Tibial artery (tissue), 4 donors: ENCODE results near the gene DLX1.
"Not testable (repeated sequence)": the region's sequence is repeated elsewhere in the genome, so short reads cannot be mapped to it uniquely, and the experiment has no call there.

ENCODE experiments used
- DNase-seq, 2 donors: peaks; one replicate each; pipeline ENCODE4 v3.0.0-alpha.2; 2019
- H3K27ac ChIP-seq, 2 donors: fragments of 200-600 bp; sonication (generic) in 1 of 2; 1 replicate in 1 of 2; 2 replicates in 1 of 2; pipeline ENCODE4 v1.5.1; 2018 to 2019; ENCODE audit warnings: mild to moderate bottlenecking in 1 of 2
- H3K27me3 ChIP-seq, 2 donors: fragments of 200-600 bp; sonication (generic) in 1 of 2; one replicate each; pipeline versions ENCODE4 v1.5.1 to v1.6.0; 2016 to 2019
- H3K36me3 ChIP-seq, 3 donors: fragments of 200-600 bp; sonication (generic) in 2 of 3; one replicate each; pipeline ENCODE4 v1.5.1; 2016 to 2019; ENCODE audit warnings: mild to moderate bottlenecking in 2 of 3
- H3K4me1 ChIP-seq, 4 donors: fragments of 200-600 bp; sonication (generic) in 2 of 4; 1 replicate in 3 of 4; 2 replicates in 1 of 4; pipeline ENCODE4 v1.5.1; 2016 to 2019
- H3K4me3 ChIP-seq, 2 donors: fragments of 200-600 bp; sonication (generic) in 1 of 2; 1 replicate in 1 of 2; 2 replicates in 1 of 2; pipeline ENCODE4 v1.5.1; 2018 to 2019; ENCODE audit warnings: mild to moderate bottlenecking in 2 of 2
- H3K9me3 ChIP-seq, 3 donors: fragments of 200-600 bp; sonication (generic) in 1 of 3; one replicate each; pipeline ENCODE4 v1.5.1; 2016 to 2019
- intact Hi-C: fragments of 100-400 bp; cut with DNase I; formaldehyde crosslinking; loops from one replicate; pipeline ENCODE4 v1.15.0; 2023; ENCODE audit warnings: low total_unique reads
- TF ChIP-seq, protein P1 (sequence below), 2 experiments: fragments of 200-600 bp in 1 of 2; fragments of 450-650 bp in 1 of 2; IDR thresholded peaks; one replicate each; pipeline ENCODE4 v1.5.1; 2017 to 2019; ENCODE audit warnings: antibody characterized with exemption in 2 of 2, mild to moderate bottlenecking in 1 of 2, moderate library complexity in 1 of 2

Gene DLX1

GRCh38 chr2:172108587-172108930 lies 23.3 kb downstream of the DLX1 start:
- H3K36me3 ChIP-seq, result no peaks in the 10 kb centered on the region
- peaks cover 0 to 23% (median 11%) of the 10 kb centered on the region in 4 donors for H3K4me1 ChIP-seq
- intact Hi-C loops, result loop anchor here (10.0 kb wide), 2 partner anchors 294 to 404 kb away; no protein-coding TSS in a partner anchor
- no peak overlapping the region for H3K4me3 ChIP-seq
- no peak for DNase-seq
- TF ChIP-seq, protein P1, sequence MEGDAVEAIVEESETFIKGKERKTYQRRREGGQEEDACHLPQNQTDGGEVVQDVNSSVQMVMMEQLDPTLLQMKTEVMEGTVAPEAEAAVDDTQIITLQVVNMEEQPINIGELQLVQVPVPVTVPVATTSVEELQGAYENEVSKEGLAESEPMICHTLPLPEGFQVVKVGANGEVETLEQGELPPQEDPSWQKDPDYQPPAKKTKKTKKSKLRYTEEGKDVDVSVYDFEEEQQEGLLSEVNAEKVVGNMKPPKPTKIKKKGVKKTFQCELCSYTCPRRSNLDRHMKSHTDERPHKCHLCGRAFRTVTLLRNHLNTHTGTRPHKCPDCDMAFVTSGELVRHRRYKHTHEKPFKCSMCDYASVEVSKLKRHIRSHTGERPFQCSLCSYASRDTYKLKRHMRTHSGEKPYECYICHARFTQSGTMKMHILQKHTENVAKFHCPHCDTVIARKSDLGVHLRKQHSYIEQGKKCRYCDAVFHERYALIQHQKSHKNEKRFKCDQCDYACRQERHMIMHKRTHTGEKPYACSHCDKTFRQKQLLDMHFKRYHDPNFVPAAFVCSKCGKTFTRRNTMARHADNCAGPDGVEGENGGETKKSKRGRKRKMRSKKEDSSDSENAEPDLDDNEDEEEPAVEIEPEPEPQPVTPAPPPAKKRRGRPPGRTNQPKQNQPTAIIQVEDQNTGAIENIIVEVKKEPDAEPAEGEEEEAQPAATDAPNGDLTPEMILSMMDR (IDR thresholded peaks at IDR 0.05), result no peak
- no peaks in the 10 kb centered on the region for H3K9me3 ChIP-seq
- peaks cover 0 to 71% of the 10 kb centered on the region in 2 donors for H3K27me3 ChIP-seq
- no peak overlapping the region for H3K27ac ChIP-seq

- no peak for DNase-seq
- intact Hi-C loops, result loop anchor here (10.0 kb wide), 2 partner anchors 295 to 405 kb away; no protein-coding TSS in a partner anchor
- H3K27me3 ChIP-seq, result peaks cover 0 to 70% of the 10 kb centered on the region in 2 donors
Observed at GRCh38 chr2:172109256-172109987, 24.1 kb downstream of the DLX1 start.

DNA sequence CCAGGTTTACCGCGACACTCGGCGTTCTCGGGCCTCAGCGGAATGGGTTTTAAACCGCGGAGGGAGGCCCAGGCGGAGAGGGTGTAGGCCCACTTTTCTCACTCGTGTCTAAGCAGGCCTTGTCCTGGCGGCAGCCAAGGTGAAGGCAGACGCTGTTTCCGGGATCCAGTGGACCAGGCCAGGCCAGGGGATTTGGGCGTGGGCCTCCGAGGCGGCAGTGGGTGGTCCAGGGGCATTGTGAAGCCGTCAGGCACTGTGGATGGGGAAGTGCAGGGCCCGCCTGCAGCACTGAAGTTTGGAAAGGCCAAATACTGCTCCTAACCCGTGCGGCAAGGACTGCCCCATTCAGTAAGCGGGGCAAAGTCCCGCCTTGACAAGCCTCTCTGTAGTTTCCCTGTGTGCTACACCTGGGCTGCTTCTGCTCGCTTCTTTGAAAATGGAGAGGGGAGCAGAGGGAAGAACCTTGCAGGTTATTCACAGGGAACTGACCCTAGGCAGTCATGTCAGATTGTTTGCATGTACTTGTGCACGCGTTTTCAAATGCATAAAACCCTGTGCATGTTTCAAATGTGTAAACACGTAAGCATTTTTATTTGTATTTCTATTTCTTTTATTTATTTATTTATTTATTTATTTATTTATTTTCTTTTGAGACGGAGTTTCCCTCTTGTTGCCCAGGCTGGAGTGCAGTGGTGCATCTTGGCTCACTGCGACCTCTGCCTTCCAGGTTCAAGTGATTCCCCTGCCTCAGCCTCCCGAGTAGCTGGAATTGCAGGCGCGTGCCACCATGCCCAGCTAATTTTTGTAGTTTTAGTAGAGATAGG lies 24.9 kb downstream of the DLX1 start:
- peaks cover 0 to 23% (median 11%) of the 10 kb centered on the region in 4 donors for H3K4me1 ChIP-seq
- no peak for DNase-seq
- no peaks in the 10 kb centered on the region for H3K9me3 ChIP-seq
- no peak overlapping the region for H3K4me3 ChIP-seq
- H3K27ac ChIP-seq, result no peak overlapping the region
- no peaks in the 10 kb centered on the region for H3K36me3 ChIP-seq
- TF ChIP-seq, protein P1 (IDR thresholded peaks at IDR 0.05), result no peak
- H3K27me3 ChIP-seq, result peaks cover 0 to 66% of the 10 kb centered on the region in 2 donors
- intact Hi-C loops, result loop anchor here (10.0 kb wide), 2 partner anchors 295 to 405 kb away; no protein-coding TSS in a partner anchor

More at GRCh38 chr2:172109256-172109987, 24.1 kb downstream of the DLX1 start:
- H3K4me1 ChIP-seq, result peaks cover 0 to 23% (median 11%) of the 10 kb centered on the region in 4 donors
- H3K36me3 ChIP-seq, result no peaks in the 10 kb centered on the region
- TF ChIP-seq, protein P1 (IDR thresholded peaks at IDR 0.05), result no peak
- H3K27ac ChIP-seq, result no peak overlapping the region
- no peaks in the 10 kb centered on the region for H3K9me3 ChIP-seq
- H3K4me3 ChIP-seq, result no peak overlapping the region

DNA sequence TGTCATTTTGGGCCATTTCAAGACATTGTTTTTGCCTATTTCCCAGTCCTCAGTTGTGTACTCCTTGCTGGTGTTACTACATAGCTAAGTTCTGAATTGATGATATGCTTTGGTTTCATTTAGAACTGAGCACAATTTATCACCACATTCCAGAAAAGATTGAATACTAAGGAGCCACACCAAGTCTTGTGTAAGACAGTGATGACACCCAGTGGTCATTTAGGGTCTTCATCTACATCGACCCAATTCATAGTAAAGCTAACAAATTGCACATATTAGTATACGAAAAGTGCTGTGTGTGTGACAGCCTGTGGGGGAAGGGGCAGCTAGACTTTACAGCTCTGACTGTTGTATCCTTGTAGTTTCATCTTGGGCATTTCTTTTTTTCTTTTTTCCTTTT lies 28.3 kb downstream of the DLX1 start:
- H3K27ac ChIP-seq, result no peak overlapping the region
- DNase-seq, result no peak
- TF ChIP-seq, protein P1 (IDR thresholded peaks at IDR 0.05), result peak; percentile 29 to 35
- no peak overlapping the region for H3K4me3 ChIP-seq
- H3K4me1 ChIP-seq, result no peaks in the 10 kb centered on the region
- H3K9me3 ChIP-seq, result no peaks in the 10 kb centered on the region
- intact Hi-C loops, result no loop called here
- H3K27me3 ChIP-seq, result peaks cover 0 to 33% of the 10 kb centered on the region in 2 donors
- no peaks in the 10 kb centered on the region for H3K36me3 ChIP-seq

GRCh38 chr2:172114176-172114575 lies 28.9 kb downstream of the DLX1 start:
- DNase-seq, H3K9me3 ChIP-seq, H3K4me1 ChIP-seq, H3K27ac ChIP-seq, H3K4me3 ChIP-seq, intact Hi-C loops, H3K36me3 ChIP-seq: not testable (repeated sequence)
- H3K27me3 ChIP-seq, result peaks cover 0 to 27% of the 10 kb centered on the region in 2 donors

DNA sequence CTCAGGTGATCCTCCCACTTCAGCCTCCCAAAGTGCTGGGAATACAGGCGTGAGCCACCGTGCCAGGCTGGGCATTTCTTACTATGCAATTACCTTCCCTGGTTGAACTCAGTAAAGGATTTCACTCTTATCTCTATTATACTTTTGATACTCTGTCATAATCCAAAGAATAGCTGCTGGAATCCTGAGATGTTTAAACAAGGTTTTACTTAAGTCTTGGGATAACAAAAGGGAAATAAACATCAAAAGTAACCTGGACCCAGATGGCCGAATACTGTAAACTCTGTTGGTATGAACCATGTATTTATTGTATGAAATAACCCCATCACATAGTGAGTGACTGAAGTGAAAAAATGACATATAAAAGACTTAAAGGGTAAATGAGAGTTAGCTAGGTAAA lies 29.3 kb downstream of the DLX1 start:
- TF ChIP-seq, protein P1 (IDR thresholded peaks at IDR 0.05), result no peak
- no peaks in the 10 kb centered on the region for H3K36me3 ChIP-seq
- H3K4me3 ChIP-seq, result no peak overlapping the region
- DNase-seq, result no peak
- H3K27ac ChIP-seq, result no peak overlapping the region
- H3K27me3 ChIP-seq, result peaks cover 0 to 23% of the 10 kb centered on the region in 2 donors
- no peaks in the 10 kb centered on the region for H3K4me1 ChIP-seq
- H3K9me3 ChIP-seq, result no peaks in the 10 kb centered on the region
- intact Hi-C loops, result no loop called here
